Heart left ventricle (tissue), 13 donors: ENCODE measurements around the gene NUTM1.

Source experiments
- CTCF ChIP-seq, 12 donors: fragments of 200-600 bp; sonication (generic) in 4 of 12; IDR thresholded peaks; one replicate each; pipeline versions ENCODE4 v1.5.0 to v1.8.0; 2018 to 2022; ENCODE audit warnings: antibody characterized with exemption in 12 of 12, mild to moderate bottlenecking in 5 of 12
- POLR2A ChIP-seq, 2 donors: fragments of 450-650 bp; IDR thresholded peaks; one replicate each; pipeline ENCODE4 v1.6.1; 2017; ENCODE audit warnings: antibody characterized with exemption in 2 of 2, mild to moderate bottlenecking in 2 of 2, moderate library complexity in 2 of 2
- donor health status: ischemic (EF 13 %, LVEDD 7.1; RV severe dilation, severe dysfunction).
- donor health status: DM: no; HTN: yes; CAD: no.
- donor health status: DM: no; HTN: no; CAD: no.
- donor health status: ischemic (EF 25% LVEDD 6.9; RV normal size, moderate dysfunction).
- donor health status: ischemic (EF 25% LVEDD 5.7; RV mildly dilated, moderate dysfunction).
- donor health status: ischemic (EF 35%, LVEDD 5.7; RV mildly dilated, moderate dysfunction).
- donor health status: nonischemic (EF 11% LVEDD 7.7; RV severe dilation, severe dysfunction).
- donor health status: DM: yes; HTN: yes; CAD: no.
- donor health status: PGD.
- donor health status: ischemic (EF 29% LVEDD 5.4; RV normal size, mild dysfunction).
- donor health status: nonischemic (EF 23%, LVEDD 6.1; RV moderate dilation, normal function).

- TF ChIP-seq CTCF (IDR thresholded peaks at IDR 0.05) (no peak), POLR2A (IDR thresholded peaks at IDR 0.05) (no peak)
Observed at GRCh38 chr15:34373951-34374350, 30.8 kb downstream of the NUTM1 start.
